ENCODE measurements around the gene NUBP2.

DNA sequence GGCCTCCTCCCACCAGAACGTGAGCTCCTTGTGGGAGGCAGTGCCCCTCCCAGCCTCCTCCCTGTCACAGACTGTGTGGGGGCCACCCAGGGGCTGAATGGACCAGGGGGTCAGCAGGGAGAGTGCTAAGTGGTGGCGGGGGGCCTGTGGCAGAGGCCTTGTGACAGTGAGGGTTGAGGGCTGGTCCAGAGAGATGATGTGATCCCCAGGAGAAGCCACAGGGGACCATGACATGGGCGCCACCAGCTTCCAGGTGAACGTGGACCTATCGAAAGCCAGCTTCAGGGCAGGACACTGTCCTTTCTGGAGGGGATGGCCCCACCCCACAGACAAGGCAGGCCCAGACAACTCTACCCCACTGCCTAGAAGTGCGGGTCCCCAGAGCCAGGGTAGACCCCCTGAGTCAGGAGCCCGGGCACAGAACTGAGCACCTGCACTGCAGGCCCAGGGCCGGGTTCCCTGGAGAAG, 3.5 kb upstream of the NUBP2 start:
- TF ChIP-seq POLR2A (IDR thresholded peaks at IDR 0.05) = no peak
- TF ChIP-seq CTCF (IDR thresholded peaks at IDR 0.05) = no peak
- no peak for TF ChIP-seq POLR2AphosphoS5 (IDR thresholded peaks at IDR 0.05)
- no peak for TF ChIP-seq EP300 (IDR thresholded peaks at IDR 0.05)
